ENCODE measurements around the gene OPALIN.

The OPALIN gene

DNA sequence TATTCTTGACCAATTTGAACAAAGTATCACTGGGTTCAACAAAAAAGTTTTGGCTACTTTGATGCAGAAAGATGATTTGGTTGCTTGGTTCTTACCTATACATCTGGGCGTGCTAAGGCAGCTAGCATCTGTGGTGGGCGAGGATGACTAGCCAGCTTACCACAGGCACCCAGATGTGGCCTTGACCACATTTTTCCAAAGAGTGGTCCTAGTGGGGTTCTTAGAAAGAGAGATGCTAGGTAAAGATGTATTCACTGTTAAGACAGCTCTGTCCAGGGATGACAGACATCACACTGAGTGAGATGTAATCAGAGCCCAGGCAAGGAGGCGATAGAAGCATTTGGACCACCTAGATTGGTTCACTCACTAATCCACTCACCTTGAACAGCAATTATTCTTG, 53.8 kb downstream of the OPALIN start:
- ATAC-seq, result no peak
- no peak for TF ChIP-seq CSDC2 (CRISPR knock-in tag; IDR thresholded peaks at IDR 0.05)
- no peak for TF ChIP-seq ZC3H10 (CRISPR knock-in tag; IDR thresholded peaks at IDR 0.05)
- TF ChIP-seq CREB5 (CRISPR knock-in tag; IDR thresholded peaks at IDR 0.05; ENCODE audit: low read depth), result no peak
- TF ChIP-seq TOX (CRISPR knock-in tag; IDR thresholded peaks at IDR 0.05; ENCODE audit: borderline replicate concordance), result no peak
- no peak for TF ChIP-seq ZNF8 (CRISPR knock-in tag; IDR thresholded peaks at IDR 0.05)
- no peak for TF ChIP-seq ISL1 (CRISPR knock-in tag; IDR thresholded peaks at IDR 0.05)
- TF ChIP-seq SNAI2 (CRISPR knock-in tag; IDR thresholded peaks at IDR 0.05), result no peak
- no peak for TF ChIP-seq ARNTL (CRISPR knock-in tag; IDR thresholded peaks at IDR 0.05; ENCODE audit: borderline replicate concordance, low read depth)

GRCh38 chr10:96304230-96304629, 54.6 kb downstream of the OPALIN start, which contains the start of gene DNTT:
DNTT (plus strand) TSS chr10:96304434; CDS start chr10:96304498, 64 bp downstream.
- no peak for ATAC-seq
- TF ChIP-seq ESRRG (CRISPR knock-in tag; IDR thresholded peaks at IDR 0.05) (no peak), PPARA (CRISPR knock-in tag; IDR thresholded peaks at IDR 0.05; ENCODE audit: borderline replicate concordance) (no peak), ZNF70 (CRISPR knock-in tag; IDR thresholded peaks at IDR 0.05) (no peak), POU6F1 (CRISPR knock-in tag; IDR thresholded peaks at IDR 0.05; ENCODE audit: borderline replicate concordance, low read depth) (no peak), ISL1 (CRISPR knock-in tag; IDR thresholded peaks at IDR 0.05) (no peak), ZC3H10 (CRISPR knock-in tag; IDR thresholded peaks at IDR 0.05) (no peak), ARNTL (CRISPR knock-in tag; IDR thresholded peaks at IDR 0.05; ENCODE audit: borderline replicate concordance, low read depth) (no peak), ZNF565 (CRISPR knock-in tag; conservative IDR thresholded peaks at IDR 0.05; ENCODE audit: low read depth) (no peak)
- TF ChIP-seq, protein P1, sequence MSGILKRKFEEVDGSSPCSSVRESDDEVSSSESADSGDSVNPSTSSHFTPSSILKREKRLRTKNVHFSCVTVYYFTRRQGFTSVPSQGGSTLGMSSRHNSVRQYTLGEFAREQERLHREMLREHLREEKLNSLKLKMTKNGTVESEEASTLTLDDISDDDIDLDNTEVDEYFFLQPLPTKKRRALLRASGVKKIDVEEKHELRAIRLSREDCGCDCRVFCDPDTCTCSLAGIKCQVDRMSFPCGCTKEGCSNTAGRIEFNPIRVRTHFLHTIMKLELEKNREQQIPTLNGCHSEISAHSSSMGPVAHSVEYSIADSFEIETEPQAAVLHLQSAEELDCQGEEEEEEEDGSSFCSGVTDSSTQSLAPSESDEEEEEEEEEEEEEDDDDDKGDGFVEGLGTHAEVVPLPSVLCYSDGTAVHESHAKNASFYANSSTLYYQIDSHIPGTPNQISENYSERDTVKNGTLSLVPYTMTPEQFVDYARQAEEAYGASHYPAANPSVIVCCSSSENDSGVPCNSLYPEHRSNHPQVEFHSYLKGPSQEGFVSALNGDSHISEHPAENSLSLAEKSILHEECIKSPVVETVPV (CRISPR knock-in tag; IDR thresholded peaks at IDR 0.05), result no peak
- TF ChIP-seq, protein P2, sequence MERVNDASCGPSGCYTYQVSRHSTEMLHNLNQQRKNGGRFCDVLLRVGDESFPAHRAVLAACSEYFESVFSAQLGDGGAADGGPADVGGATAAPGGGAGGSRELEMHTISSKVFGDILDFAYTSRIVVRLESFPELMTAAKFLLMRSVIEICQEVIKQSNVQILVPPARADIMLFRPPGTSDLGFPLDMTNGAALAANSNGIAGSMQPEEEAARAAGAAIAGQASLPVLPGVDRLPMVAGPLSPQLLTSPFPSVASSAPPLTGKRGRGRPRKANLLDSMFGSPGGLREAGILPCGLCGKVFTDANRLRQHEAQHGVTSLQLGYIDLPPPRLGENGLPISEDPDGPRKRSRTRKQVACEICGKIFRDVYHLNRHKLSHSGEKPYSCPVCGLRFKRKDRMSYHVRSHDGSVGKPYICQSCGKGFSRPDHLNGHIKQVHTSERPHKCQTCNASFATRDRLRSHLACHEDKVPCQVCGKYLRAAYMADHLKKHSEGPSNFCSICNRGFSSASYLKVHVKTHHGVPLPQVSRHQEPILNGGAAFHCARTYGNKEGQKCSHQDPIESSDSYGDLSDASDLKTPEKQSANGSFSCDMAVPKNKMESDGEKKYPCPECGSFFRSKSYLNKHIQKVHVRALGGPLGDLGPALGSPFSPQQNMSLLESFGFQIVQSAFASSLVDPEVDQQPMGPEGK (CRISPR knock-in tag; IDR thresholded peaks at IDR 0.05; ENCODE audit: borderline replicate concordance), result no peak

DNA sequence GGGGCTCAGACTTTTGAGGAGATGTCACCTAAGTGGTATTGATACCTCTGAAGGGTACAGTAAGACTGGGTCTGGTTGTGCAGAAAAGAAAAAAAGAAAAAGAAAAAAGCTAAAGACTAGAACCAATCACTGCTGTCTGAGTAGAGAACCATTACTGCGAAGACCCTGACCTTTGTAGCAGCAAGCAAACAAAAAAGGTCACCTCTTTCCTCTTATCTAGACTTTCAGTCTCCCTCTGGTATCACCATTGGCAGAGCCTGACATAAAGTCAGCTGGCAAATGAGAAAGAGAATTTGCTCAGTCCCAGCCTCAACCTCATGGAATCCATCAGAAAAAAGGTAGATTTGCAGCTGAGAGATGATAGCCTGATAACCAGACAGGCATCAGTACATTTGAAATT, 57.2 kb downstream of the OPALIN start:
- TF ChIP-seq, protein P3, sequence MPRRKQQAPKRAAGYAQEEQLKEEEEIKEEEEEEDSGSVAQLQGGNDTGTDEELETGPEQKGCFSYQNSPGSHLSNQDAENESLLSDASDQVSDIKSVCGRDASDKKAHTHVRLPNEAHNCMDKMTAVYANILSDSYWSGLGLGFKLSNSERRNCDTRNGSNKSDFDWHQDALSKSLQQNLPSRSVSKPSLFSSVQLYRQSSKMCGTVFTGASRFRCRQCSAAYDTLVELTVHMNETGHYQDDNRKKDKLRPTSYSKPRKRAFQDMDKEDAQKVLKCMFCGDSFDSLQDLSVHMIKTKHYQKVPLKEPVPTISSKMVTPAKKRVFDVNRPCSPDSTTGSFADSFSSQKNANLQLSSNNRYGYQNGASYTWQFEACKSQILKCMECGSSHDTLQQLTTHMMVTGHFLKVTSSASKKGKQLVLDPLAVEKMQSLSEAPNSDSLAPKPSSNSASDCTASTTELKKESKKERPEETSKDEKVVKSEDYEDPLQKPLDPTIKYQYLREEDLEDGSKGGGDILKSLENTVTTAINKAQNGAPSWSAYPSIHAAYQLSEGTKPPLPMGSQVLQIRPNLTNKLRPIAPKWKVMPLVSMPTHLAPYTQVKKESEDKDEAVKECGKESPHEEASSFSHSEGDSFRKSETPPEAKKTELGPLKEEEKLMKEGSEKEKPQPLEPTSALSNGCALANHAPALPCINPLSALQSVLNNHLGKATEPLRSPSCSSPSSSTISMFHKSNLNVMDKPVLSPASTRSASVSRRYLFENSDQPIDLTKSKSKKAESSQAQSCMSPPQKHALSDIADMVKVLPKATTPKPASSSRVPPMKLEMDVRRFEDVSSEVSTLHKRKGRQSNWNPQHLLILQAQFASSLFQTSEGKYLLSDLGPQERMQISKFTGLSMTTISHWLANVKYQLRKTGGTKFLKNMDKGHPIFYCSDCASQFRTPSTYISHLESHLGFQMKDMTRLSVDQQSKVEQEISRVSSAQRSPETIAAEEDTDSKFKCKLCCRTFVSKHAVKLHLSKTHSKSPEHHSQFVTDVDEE (CRISPR knock-in tag; IDR thresholded peaks at IDR 0.05), result no peak
- no peak for TF ChIP-seq BACH2 (CRISPR knock-in tag; IDR thresholded peaks at IDR 0.05; ENCODE audit: borderline replicate concordance)
- no peak for TF ChIP-seq RARB (CRISPR knock-in tag; IDR thresholded peaks at IDR 0.05)
- TF ChIP-seq ZFP3 (CRISPR knock-in tag; IDR thresholded peaks at IDR 0.05), result no peak
- TF ChIP-seq, protein P2 (CRISPR knock-in tag; IDR thresholded peaks at IDR 0.05; ENCODE audit: borderline replicate concordance), result no peak
- ATAC-seq, result no peak
